Naive thymus-derived CD4-positive, alpha-beta T cell (primary cell): ENCODE data around the gene VGLL1. TPM values are rescaled to one million over a fixed set of nuclear protein-coding genes. Genes with fewer than 3 reads are reported as not detected.

Source experiments
- ATAC-seq: fragments of 150-1000 bp; cut with Tn5 transposase; 2 replicates; pipeline ENCODE4 v1.10.0; 2021; ENCODE audit warnings: mild to moderate bottlenecking, moderate library complexity
- CTCF ChIA-PET: fragments of 350-600 bp; sonication (Branson Sonifier 250); formaldehyde crosslinking; loops from one replicate; lab custom pipeline; 2021; ENCODE audit warnings: antibody characterized with exemption; lab: Charles Lee
- POLR2A ChIA-PET: fragments of 350-600 bp; sonication (Branson Sonifier 250); formaldehyde crosslinking; loops from one replicate; lab custom pipeline; 2021; ENCODE audit warnings: antibody characterized with exemption, inconsistent platforms; lab: Charles Lee
- DNase-seq, 9 donors: peaks; one replicate each; pipeline versions ENCODE4 v3.0.0 to v3.0.0-alpha.2; 2020 to 2022; ENCODE audit warnings: mixed read lengths in 1 of 9
- H3K27ac ChIP-seq: one replicate; pipeline ENCODE4 v1.7.0; 2013; ENCODE audit warnings: mild to moderate bottlenecking, low read depth, low read length, moderate library complexity
- H3K27me3 ChIP-seq, 2 donors: one replicate each; pipeline ENCODE4 v1.7.0; 2013; ENCODE audit warnings: low read length in 2 of 2, mild to moderate bottlenecking in 2 of 2, moderate library complexity in 2 of 2; ENCODE audit not compliant: control insufficient read depth in 2 of 2, insufficient read depth in 2 of 2
- H3K36me3 ChIP-seq, 3 experiments: 1 replicate in 2 of 3; 2 replicates in 1 of 3; pipeline ENCODE4 v1.7.0; 2013; ENCODE audit warnings: low read length in 3 of 3, mild to moderate bottlenecking in 3 of 3, moderate library complexity in 1 of 3; ENCODE audit not compliant: insufficient read depth in 3 of 3, control insufficient read depth in 2 of 3
- H3K4me1 ChIP-seq, 2 donors: one replicate each; pipeline ENCODE4 v1.7.0; 2013; ENCODE audit warnings: low read length in 2 of 2, mild to moderate bottlenecking in 2 of 2, moderate library complexity in 1 of 2; ENCODE audit not compliant: control insufficient read depth in 2 of 2, insufficient read depth in 2 of 2
- H3K4me3 ChIP-seq: 2 replicates; pipeline ENCODE4 v1.7.0; 2013; ENCODE audit warnings: mild to moderate bottlenecking, low read length
- H3K9me3 ChIP-seq, 3 experiments: 1 replicate in 2 of 3; 2 replicates in 1 of 3; pipeline ENCODE4 v1.7.0; 2013; ENCODE audit warnings: low read length in 3 of 3; ENCODE audit not compliant: control insufficient read depth in 2 of 3
- H3K27ac Mint-ChIP-seq, 9 donors: one replicate each; pipeline ENCODE4 v1.8.0; 2020 to 2022; ENCODE audit warnings: mixed read lengths in 9 of 9, mild to moderate bottlenecking in 8 of 9, moderate library complexity in 5 of 9, inconsistent platforms in 2 of 9
- H3K27me3 Mint-ChIP-seq, 5 donors: one replicate each; pipeline ENCODE4 v1.8.0; 2021 to 2022; ENCODE audit warnings: mixed read lengths in 5 of 5, mild to moderate bottlenecking in 1 of 5
- H3K36me3 Mint-ChIP-seq, 5 donors: one replicate each; pipeline ENCODE4 v1.8.0; 2020 to 2022; ENCODE audit warnings: mixed read lengths in 5 of 5, mild to moderate bottlenecking in 3 of 5, inconsistent platforms in 1 of 5
- H3K4me1 Mint-ChIP-seq, 7 donors: one replicate each; pipeline ENCODE4 v1.8.0; 2020 to 2022; ENCODE audit warnings: mixed read lengths in 7 of 7, mild to moderate bottlenecking in 3 of 7, inconsistent platforms in 1 of 7
- H3K4me3 Mint-ChIP-seq, 10 donors: one replicate each; pipeline ENCODE4 v1.8.0; 2020 to 2022; ENCODE audit warnings: mild to moderate bottlenecking in 10 of 10, mixed read lengths in 10 of 10, moderate library complexity in 6 of 10, inconsistent platforms in 2 of 10
- H3K9me3 Mint-ChIP-seq, 11 donors: one replicate each; pipeline ENCODE4 v1.8.0; 2020 to 2022; ENCODE audit warnings: mixed read lengths in 11 of 11, mild to moderate bottlenecking in 4 of 11, inconsistent platforms in 1 of 11, moderate library complexity in 1 of 11
- intact Hi-C, 2 donors: fragments of 100-400 bp; cut with micrococcal nuclease; formaldehyde crosslinking; loops; one replicate each; pipeline ENCODE4 v1.15.1; 2023
- polyA plus RNA-seq, 2 donors: library from polyadenylated mRNA; unstranded; fragments of 300-500 nt; fragmentation: Illumina TruSeq; gene quantifications; one replicate each; pipeline ENCODE4 v1.2.3, GENCODE V29; 2021
- total RNA-seq, 6 experiments: library from RNA in 5 of 6; stranded (reverse) in 5 of 6; gene quantifications; 1 replicate in 5 of 6; 2 replicates in 1 of 6; pipeline ENCODE4 v1.2.3 and lab custom pipeline; 2021 to 2026

The VGLL1 gene
- total and polyA plus RNA-seq, 7 experiments from 2014 or later = not detected

- intact Hi-C loops = loop anchor here (2.0 to 5.0 kb wide), 5 partner anchors 42 to 333 kb away; partner anchors contain the start of genes CD40LG (in 1 of the 2) and MAP7D3 (in 1 of the 2)
- Histone ChIP-seq H3K27me3 (no peaks in the 10 kb centered on the region), H3K36me3 (no peaks in the 10 kb centered on the region), H3K9me3 (no peaks in the 10 kb centered on the region), H3K4me1 (peaks cover 43 to 44% of the 10 kb centered on the region in 2 donors), H3K27ac (peak overlapping the region; percentile 44), H3K4me3 (peak overlapping the region; percentile 24)
- ChIA-PET CTCF (interaction anchor here (0.7 to 2.2 kb wide), 2 partner anchors 8 to 108 kb away, joined by 4 to 9 read pairs; no protein-coding TSS in a partner anchor), POLR2A (interaction anchor here (1.9 kb wide), 1 partner anchor 10 kb away, joined by 10 read pairs; no protein-coding TSS in a partner anchor)
- no peaks in the 10 kb centered on the region for H3K27me3 Mint-ChIP-seq
- peak overlapping the region; percentile 78 to 98 (median 93) for H3K27ac Mint-ChIP-seq
- peaks cover 0 to 6% (median 0%) of the 10 kb centered on the region in 5 donors for H3K36me3 Mint-ChIP-seq
- H3K9me3 Mint-ChIP-seq = peaks cover 0 to 2% (median 0%) of the 10 kb centered on the region in 11 donors
- no peak for DNase-seq
- H3K4me3 Mint-ChIP-seq = peak overlapping the region; percentile 16 to 78 (median 40)
- H3K4me1 Mint-ChIP-seq = peaks cover 12 to 52% (median 50%) of the 10 kb centered on the region in 7 donors
- ATAC-seq = no peak
Observed at GRCh38 chrX:136585262-136585661, 53.2 kb downstream of the VGLL1 start.

GRCh38 chrX:136585960-136586359, 53.9 kb downstream of the VGLL1 start:
- ATAC-seq (no peak), DNase-seq (no peak)
- Mint-ChIP-seq H3K4me1 (peaks cover 12 to 53% (median 50%) of the 10 kb centered on the region in 7 donors), H3K27ac (peak overlapping the region; percentile 88 to 98 (median 95)), H3K4me3 (peak overlapping the region in 9 of 10 donors; percentile 26 to 78 (median 72)), H3K9me3 (peaks cover 0 to 2% (median 0%) of the 10 kb centered on the region in 11 donors), H3K27me3 (no peaks in the 10 kb centered on the region), H3K36me3 (peaks cover 0 to 6% (median 0%) of the 10 kb centered on the region in 5 donors)
- Histone ChIP-seq H3K4me3 (no peak overlapping the region), H3K27me3 (no peaks in the 10 kb centered on the region), H3K9me3 (no peaks in the 10 kb centered on the region), H3K27ac (peak overlapping the region; percentile 62), H3K4me1 (peaks cover 43 to 44% of the 10 kb centered on the region in 2 donors), H3K36me3 (no peaks in the 10 kb centered on the region)
- ChIA-PET CTCF (interaction anchor here (2.2 kb wide), 1 partner anchor 8 kb away, joined by 9 read pairs; no protein-coding TSS in a partner anchor), POLR2A (interaction anchor here (0.5 to 1.9 kb wide), 7 partner anchors 10 to 295 kb away, joined by 3 to 10 read pairs (median 4); partner anchors contain the start of genes HTATSF1 and RBMX)
- intact Hi-C loops = loop anchor here (2.0 to 5.0 kb wide), 5 partner anchors 41 to 334 kb away; partner anchors contain the start of genes CD40LG (in 1 of the 2) and MAP7D3 (in 1 of the 2)

GRCh38 chrX:136586386-136586785, 54.4 kb downstream of the VGLL1 start:
- peak overlapping the region; percentile 62 for H3K27ac ChIP-seq
- no peak overlapping the region for H3K4me3 ChIP-seq
- no peaks in the 10 kb centered on the region for H3K27me3 ChIP-seq
- H3K36me3 Mint-ChIP-seq = peaks cover 0 to 6% (median 0%) of the 10 kb centered on the region in 5 donors
- no peaks in the 10 kb centered on the region for H3K27me3 Mint-ChIP-seq
- peak overlapping the region; percentile 59 to 78 (median 68) for H3K4me3 Mint-ChIP-seq
- intact Hi-C loops = loop anchor here (5.0 kb wide), 4 partner anchors 41 to 334 kb away; partner anchors contain the start of genes CD40LG (in 1 of the 2) and MAP7D3 (in 1 of the 2)
- H3K4me1 Mint-ChIP-seq = peaks cover 12 to 53% (median 50%) of the 10 kb centered on the region in 7 donors
- H3K4me1 ChIP-seq = peaks cover 43 to 44% of the 10 kb centered on the region in 2 donors
- peaks cover 0 to 2% (median 0%) of the 10 kb centered on the region in 11 donors for H3K9me3 Mint-ChIP-seq
- POLR2A ChIA-PET = interaction anchor here (0.5 to 1.9 kb wide), 8 partner anchors 11 to 294 kb away, joined by 3 to 10 read pairs (median 4); partner anchors contain the start of genes HTATSF1 and RBMX
- CTCF ChIA-PET = interaction anchor here (1.2 to 2.2 kb wide), 2 partner anchors 9 to 22 kb away, joined by 3 to 9 read pairs; no protein-coding TSS in a partner anchor
- H3K36me3 ChIP-seq = no peaks in the 10 kb centered on the region
- DNase-seq (peak in 7 of 9 donors; percentile 53 to 84 (median 74)), ATAC-seq (peak; percentile 93)
- no peaks in the 10 kb centered on the region for H3K9me3 ChIP-seq
- peak overlapping the region; percentile 88 to 98 (median 95) for H3K27ac Mint-ChIP-seq

- CTCF ChIA-PET = interaction anchor here (1.2 to 2.2 kb wide), 2 partner anchors 10 to 21 kb away, joined by 3 to 9 read pairs; no protein-coding TSS in a partner anchor
- Histone ChIP-seq H3K27ac (peak overlapping the region; percentile 63), H3K4me1 (peaks cover 43 to 44% of the 10 kb centered on the region in 2 donors), H3K9me3 (no peaks in the 10 kb centered on the region), H3K27me3 (no peaks in the 10 kb centered on the region), H3K36me3 (no peaks in the 10 kb centered on the region), H3K4me3 (no peak overlapping the region)
- POLR2A ChIA-PET = interaction anchor here (1.4 kb wide), 1 partner anchor 42 kb away, joined by 4 read pairs; no protein-coding TSS in a partner anchor
- intact Hi-C loops = loop anchor here (5.0 kb wide), 4 partner anchors 40 to 335 kb away; partner anchors contain the start of genes CD40LG (in 1 of the 2) and MAP7D3 (in 1 of the 2)
- Mint-ChIP-seq H3K4me3 (peak overlapping the region in 9 of 10 donors; percentile 26 to 80 (median 75)), H3K4me1 (peaks cover 12 to 52% (median 50%) of the 10 kb centered on the region in 7 donors), H3K36me3 (peaks cover 0 to 6% (median 0%) of the 10 kb centered on the region in 5 donors), H3K9me3 (no peaks in the 10 kb centered on the region), H3K27me3 (no peaks in the 10 kb centered on the region), H3K27ac (peak overlapping the region; percentile 88 to 98 (median 95))
- ATAC-seq = no peak
- DNase-seq = no peak
Observed at GRCh38 chrX:136587532-136587931, 55.5 kb downstream of the VGLL1 start.

GRCh38 chrX:136588036-136588435, 56.0 kb downstream of the VGLL1 start:
- no peaks in the 10 kb centered on the region for H3K27me3 ChIP-seq
- H3K4me3 Mint-ChIP-seq = peak overlapping the region in 9 of 10 donors; percentile 26 to 80 (median 70)
- peak; percentile 51 for ATAC-seq
- H3K36me3 ChIP-seq = no peaks in the 10 kb centered on the region
- POLR2A ChIA-PET = interaction anchor here (1.5 kb wide), 1 partner anchor 109 kb away, joined by 4 read pairs; no protein-coding TSS in a partner anchor
- H3K4me3 ChIP-seq = no peak overlapping the region
- H3K9me3 Mint-ChIP-seq = no peaks in the 10 kb centered on the region
- DNase-seq = peak in 3 of 9 donors; percentile 16 to 41 (median 33)
- H3K4me1 Mint-ChIP-seq = peaks cover 12 to 52% (median 50%) of the 10 kb centered on the region in 7 donors
- H3K9me3 ChIP-seq = no peaks in the 10 kb centered on the region
- H3K27me3 Mint-ChIP-seq = no peaks in the 10 kb centered on the region
- peak overlapping the region; percentile 63 for H3K27ac ChIP-seq
- intact Hi-C loops = loop anchor here (1.0 to 5.0 kb wide), 5 partner anchors 11 to 336 kb away; partner anchors contain the start of genes CD40LG (in 1 of the 2) and MAP7D3 (in 1 of the 2)
- H3K27ac Mint-ChIP-seq = peak overlapping the region; percentile 88 to 98 (median 95)
- H3K36me3 Mint-ChIP-seq = peaks cover 0 to 6% (median 0%) of the 10 kb centered on the region in 5 donors
- CTCF ChIA-PET = interaction anchor here (1.0 kb wide), 1 partner anchor 10 kb away, joined by 4 read pairs; no protein-coding TSS in a partner anchor
- peaks cover 43 to 44% of the 10 kb centered on the region in 2 donors for H3K4me1 ChIP-seq

GRCh38 chrX:136589966-136590365, 58.0 kb downstream of the VGLL1 start:
- intact Hi-C loops = loop anchor here (5.0 kb wide), 4 partner anchors 37 to 338 kb away; partner anchors contain the start of genes CD40LG (in 1 of the 2) and MAP7D3 (in 1 of the 2)
- no peak overlapping the region for H3K4me3 ChIP-seq
- ATAC-seq (no peak), DNase-seq (no peak)
- Mint-ChIP-seq H3K36me3 (peaks cover 0 to 4% (median 0%) of the 10 kb centered on the region in 5 donors), H3K27ac (peak overlapping the region in 5 of 9 donors; percentile 11 to 95 (median 61)), H3K9me3 (no peaks in the 10 kb centered on the region), H3K4me1 (peaks cover 6 to 43% (median 40%) of the 10 kb centered on the region in 7 donors), H3K4me3 (no peak overlapping the region), H3K27me3 (no peaks in the 10 kb centered on the region)
- H3K9me3 ChIP-seq = no peaks in the 10 kb centered on the region
- ChIA-PET CTCF (no interaction called here), POLR2A (interaction anchor here (0.6 kb wide), 1 partner anchor 13 kb away, joined by 7 read pairs; no protein-coding TSS in a partner anchor)
- no peak overlapping the region for H3K27ac ChIP-seq
- H3K27me3 ChIP-seq = no peaks in the 10 kb centered on the region
- H3K4me1 ChIP-seq = peaks cover 34 to 35% of the 10 kb centered on the region in 2 donors
- no peaks in the 10 kb centered on the region for H3K36me3 ChIP-seq
